Natural killer cell (primary cell): ENCODE measurements around the gene APH1B. TPM values are rescaled to one million over a fixed set of nuclear protein-coding genes. Genes with fewer than 3 reads are reported as not detected.

Experiments
- ATAC-seq, 3 donors: fragments of 150-1000 bp in 2 of 3; fragments of 200-7000 bp in 1 of 3; cut with Tn5 transposase; 1 replicate in 1 of 3; 2 replicates in 2 of 3; pipeline ENCODE4 v1.10.0; 2021; ENCODE audit warnings: mild to moderate bottlenecking in 2 of 3, moderate library complexity in 2 of 3
- DNase-seq, 2 donors: peaks; one replicate each; pipeline versions ENCODE4 v3.0.0 to v3.0.0-alpha.2; 2013 to 2021; ENCODE audit warnings: mixed read lengths in 1 of 2
- H3K27ac ChIP-seq: one replicate; pipeline ENCODE4 v1.5.1; 2013; ENCODE audit warnings: mild to moderate bottlenecking, low read length
- H3K27me3 ChIP-seq: one replicate; pipeline ENCODE4 v1.6.1; 2013; ENCODE audit warnings: low read length; ENCODE audit not compliant: control insufficient read depth, insufficient read depth
- H3K36me3 ChIP-seq: one replicate; pipeline ENCODE4 v1.6.1; 2013; ENCODE audit warnings: low read length; ENCODE audit not compliant: control insufficient read depth, insufficient read depth
- H3K4me1 ChIP-seq: one replicate; pipeline ENCODE4 v1.6.1; 2013; ENCODE audit warnings: low read length; ENCODE audit not compliant: control insufficient read depth, insufficient read depth
- H3K4me3 ChIP-seq: one replicate; pipeline ENCODE4 v1.5.1; 2013; ENCODE audit warnings: low read length
- H3K9me3 ChIP-seq: one replicate; pipeline ENCODE4 v1.6.1; 2013; ENCODE audit warnings: low read length; ENCODE audit not compliant: control insufficient read depth, insufficient read depth
- H3K27ac Mint-ChIP-seq, 2 donors: one replicate each; pipeline ENCODE4 v1.8.0; 2022; ENCODE audit warnings: mild to moderate bottlenecking in 2 of 2, mixed read lengths in 2 of 2, moderate library complexity in 1 of 2
- H3K27me3 Mint-ChIP-seq, 2 donors: one replicate each; pipeline ENCODE4 v1.8.0; 2022; ENCODE audit warnings: low read depth in 2 of 2, mixed read lengths in 2 of 2
- H3K36me3 Mint-ChIP-seq: one replicate; pipeline ENCODE4 v1.8.0; 2022; ENCODE audit warnings: mixed read lengths
- H3K4me1 Mint-ChIP-seq, 2 donors: one replicate each; pipeline ENCODE4 v1.8.0; 2022; ENCODE audit warnings: mixed read lengths in 2 of 2
- H3K4me3 Mint-ChIP-seq: one replicate; pipeline ENCODE4 v1.8.0; 2022; ENCODE audit warnings: mild to moderate bottlenecking, moderate library complexity, mixed read lengths
- H3K9me3 Mint-ChIP-seq, 2 donors: one replicate each; pipeline ENCODE4 v1.8.0; 2022; ENCODE audit warnings: mixed read lengths in 2 of 2
- CTCF ChIP-seq: fragments of 200-600 bp; IDR thresholded peaks from one replicate; pipeline ENCODE4 v1.8.0; 2022; ENCODE audit warnings: antibody characterized with exemption
- WGBS: methylation state at CpG from one replicate; pipeline ENCODE4 v1.1.7; 2013; ENCODE audit warnings: missing lambda C conversion rate; ENCODE audit not compliant: insufficient coverage; 5-methylcytosine and 5-hydroxymethylcytosine counted together
- intact Hi-C: fragments of 100-400 bp; cut with micrococcal nuclease; formaldehyde crosslinking; loops from one replicate; pipeline ENCODE4 v1.14.2; 2022
- total RNA-seq, 4 donors: library from RNA; stranded (reverse); fragments of 120-200 nt in 1 of 4; gene quantifications; one replicate each; pipeline versions ENCODE4 v1.2.3 to v1.2.4, GENCODE V29; 2013 to 2022

APH1B gene
- total RNA-seq, 3 donors from 2014 or later (not counting 1 experiment from before 2014, with no cell fraction given), result 8.6 to 12.4 (median 9.9) TPM

- DNase-seq, result no peak
- Mint-ChIP-seq H3K9me3 (no peaks in the 10 kb centered on the region), H3K27me3 (peaks cover 0 to 10% of the 10 kb centered on the region in 2 donors), H3K27ac (no peak overlapping the region), H3K4me3 (no peak overlapping the region), H3K4me1 (no peaks in the 10 kb centered on the region), H3K36me3 (no peaks in the 10 kb centered on the region)
- Histone ChIP-seq H3K27ac (no peak overlapping the region), H3K36me3 (no peaks in the 10 kb centered on the region), H3K9me3 (no peaks in the 10 kb centered on the region), H3K4me3 (no peak overlapping the region), H3K27me3 (no peaks in the 10 kb centered on the region), H3K4me1 (no peaks in the 10 kb centered on the region)
- intact Hi-C loops, result no loop called here
- TF ChIP-seq CTCF, result no peak
- 81% methylated on average over 6 of the region's 6 CpGs for WGBS
- ATAC-seq, result no peak
These were observed 69.9 kb downstream of the APH1B start for GRCh38 chr15:63347074-63347857.

- H3K4me3 Mint-ChIP-seq, result no peak overlapping the region
- Histone ChIP-seq H3K4me3 (no peak overlapping the region), H3K36me3 (no peaks in the 10 kb centered on the region), H3K27ac (no peak overlapping the region), H3K4me1 (no peaks in the 10 kb centered on the region), H3K27me3 (no peaks in the 10 kb centered on the region), H3K9me3 (no peaks in the 10 kb centered on the region)
- H3K36me3 Mint-ChIP-seq, result no peaks in the 10 kb centered on the region
- DNase-seq (no peak), ATAC-seq (no peak)
- no peaks in the 10 kb centered on the region for H3K9me3 Mint-ChIP-seq
- no peak overlapping the region for H3K27ac Mint-ChIP-seq
- TF ChIP-seq CTCF, result no peak
- WGBS, result 83% methylated on average over 7 of the region's 7 CpGs
- H3K4me1 Mint-ChIP-seq, result no peaks in the 10 kb centered on the region
- peaks cover 2 to 10% of the 10 kb centered on the region in 2 donors for H3K27me3 Mint-ChIP-seq
- intact Hi-C loops, result no loop called here
These were observed 71.0 kb downstream of the APH1B start for GRCh38 chr15:63348392-63348791.

- H3K27me3 Mint-ChIP-seq, result peaks cover 2 to 7% of the 10 kb centered on the region in 2 donors
- H3K9me3 ChIP-seq, result no peaks in the 10 kb centered on the region
- H3K4me1 Mint-ChIP-seq, result no peaks in the 10 kb centered on the region
- no peaks in the 10 kb centered on the region for H3K36me3 ChIP-seq
- TF ChIP-seq CTCF, result no peak
- H3K27me3 ChIP-seq, result no peaks in the 10 kb centered on the region
- no peaks in the 10 kb centered on the region for H3K4me1 ChIP-seq
- H3K9me3 Mint-ChIP-seq, result no peaks in the 10 kb centered on the region
- 97% methylated on average over 4 of the region's 6 CpGs for whole genome bisulfite sequencing
- DNase-seq (no peak), ATAC-seq (no peak)
- H3K27ac ChIP-seq, result no peak overlapping the region
- no peak overlapping the region for H3K4me3 ChIP-seq
- H3K27ac Mint-ChIP-seq, result no peak overlapping the region
- no peak overlapping the region for H3K4me3 Mint-ChIP-seq
- intact Hi-C loops, result no loop called here
- no peaks in the 10 kb centered on the region for H3K36me3 Mint-ChIP-seq
These were observed 71.8 kb downstream of the APH1B start for GRCh38 chr15:63349156-63349555.

- no peaks in the 10 kb centered on the region for H3K9me3 ChIP-seq
- Mint-ChIP-seq H3K27me3 (peaks cover 2% of the 10 kb centered on the region in 2 donors), H3K9me3 (no peaks in the 10 kb centered on the region), H3K36me3 (no peaks in the 10 kb centered on the region), H3K4me3 (no peak overlapping the region), H3K27ac (no peak overlapping the region), H3K4me1 (no peaks in the 10 kb centered on the region)
- DNase-seq (no peak), ATAC-seq (no peak)
- H3K36me3 ChIP-seq, result no peaks in the 10 kb centered on the region
- H3K4me3 ChIP-seq, result no peak overlapping the region
- H3K27ac ChIP-seq, result no peak overlapping the region
- intact Hi-C loops, result loop anchor here (2.0 kb wide), 1 partner anchor 21 kb away; no protein-coding TSS in a partner anchor
- H3K4me1 ChIP-seq, result no peaks in the 10 kb centered on the region
- H3K27me3 ChIP-seq, result no peaks in the 10 kb centered on the region
- no peak for TF ChIP-seq CTCF
- WGBS, result 94% methylated on average over 5 of the region's 5 CpGs
These were observed 72.2 kb downstream of the APH1B start for GRCh38 chr15:63349621-63350020.
